HFF-Myc (cell line): ENCODE results near the gene ARHGEF37.
"Not testable (repeated sequence)": the region's sequence is repeated elsewhere in the genome, so short reads cannot be mapped to it uniquely, and the experiment has no call there.

Experiments
- DNase-seq: peaks from one replicate; pipeline ENCODE4 v3.0.0-alpha.2; 2011; ENCODE audit warnings: low read depth; ENCODE audit errors: extremely low read depth
- H3K4me3 ChIP-seq: replicated peaks from 2 replicates; pipeline ENCODE4 v1.5.1; 2011; ENCODE audit warnings: low read depth, mild to moderate bottlenecking, control low read depth, low read length
- CTCF ChIP-seq: IDR thresholded peaks from 2 replicates; pipeline ENCODE4 v1.5.1; 2012; ENCODE audit warnings: mild to moderate bottlenecking, low read depth, low read length, control low read depth; ENCODE audit errors: missing control alignments

ARHGEF37 gene

GRCh38 chr5:149664666-149665415 is 83.5 kb downstream of the ARHGEF37 start:
- TF ChIP-seq CTCF: no peak
- DNase-seq: no peak

GRCh38 chr5:149665416-149666175 is 84.3 kb downstream of the ARHGEF37 start:
- TF ChIP-seq CTCF: no peak
- no peak for DNase-seq
- no peak overlapping the region for H3K4me3 ChIP-seq

More at GRCh38 chr5:149664666-149665415, 83.5 kb downstream of the ARHGEF37 start:
- H3K4me3 ChIP-seq: no peak overlapping the region

- no peak for DNase-seq
- H3K4me3 ChIP-seq: no peak overlapping the region
- TF ChIP-seq CTCF: no peak
Observed at GRCh38 chr5:149666212-149666852, 85.0 kb downstream of the ARHGEF37 start.

GRCh38 chr5:149667084-149667828 is 86.0 kb downstream of the ARHGEF37 start:
- TF ChIP-seq CTCF: peak; percentile 84
- DNase-seq: no peak
- no peak overlapping the region for H3K4me3 ChIP-seq

- H3K4me3 ChIP-seq: no peak overlapping the region
- TF ChIP-seq CTCF: no peak
- DNase-seq: no peak
Observed at GRCh38 chr5:149667829-149668330, 86.6 kb downstream of the ARHGEF37 start.

GRCh38 chr5:149669273-149669672 is 88.0 kb downstream of the ARHGEF37 start:
- not testable (repeated sequence) for H3K4me3 ChIP-seq, DNase-seq
